HepG2 (cell line): Measurements from ENCODE around the gene OR6B1. TPM values are rescaled to one million over a fixed set of nuclear protein-coding genes. Genes with fewer than 3 reads are reported as not detected.
A peak's percentile ranks its signal among the peaks of the same experiment; 100 is the strongest.

Source experiments
- ATAC-seq: fragments of 200-7000 bp; cut with Tn5 transposase; 3 replicates; pipeline ENCODE4 v1.9.1; 2020; ENCODE audit warnings: mild to moderate bottlenecking, moderate library complexity
- BruUV-seq: library from RNA; stranded (reverse); fragments of 400-500 nt; replicated peaks from 2 replicates; lab custom pipeline; 2021; lab: Mats Ljungman, UMichigan
- CTCF ChIA-PET: fragments of 300-600 bp; formaldehyde crosslinking; extraction: SDS; loops from one replicate; lab custom pipeline; 2021; ENCODE audit warnings: low total read pairs, inconsistent platforms, low intra/inter-chr PET ratio; lab: Yijun Ruan, JAX
- POLR2A ChIA-PET: fragments of 350-600 bp; sonication (Branson Sonifier 250); formaldehyde crosslinking; loops from one replicate; lab custom pipeline; 2020; ENCODE audit warnings: antibody characterized with exemption, inconsistent platforms; lab: Yijun Ruan, JAX
- DNase-seq: peaks from one replicate; pipeline ENCODE4 v3.0.0-alpha.2; 2015; ENCODE audit warnings: low spot score
- FAIRE-seq: peaks from 3 replicates; lab custom pipeline; 2011; peaks lifted over from hg19 to GRCh38; lab: Jason Lieb, UNC
- H2AFZ ChIP-seq: one replicate; pipeline ENCODE4 v1.6.1; 2011; ENCODE audit warnings: low read length, inconsistent platforms
- H3K27ac ChIP-seq: fragments of 300-600 bp; 3 replicates; pipeline ENCODE4 v1.8.0; 2011; ENCODE audit warnings: mixed run types, mild to moderate bottlenecking, mixed read lengths, low read length, inconsistent platforms; ENCODE audit not compliant: insufficient read depth; ENCODE audit errors: extremely low read length
- H3K27me3 ChIP-seq, 2 experiments: fragments of 200-600 bp in 1 of 2; 2 replicates in 1 of 2; 3 replicates in 1 of 2; pipeline versions ENCODE4 v1.6.0 to v1.8.0; 2011; ENCODE audit warnings: low read length in 2 of 2, mild to moderate bottlenecking in 2 of 2, moderate library complexity in 2 of 2, inconsistent platforms in 1 of 2; ENCODE audit not compliant: insufficient read depth in 2 of 2, control insufficient read depth in 1 of 2
- H3K36me3 ChIP-seq, 2 experiments: fragments of 200-600 bp in 1 of 2; replicated peaks in 1 of 2; 2 replicates in 1 of 2; 3 replicates in 1 of 2; pipeline versions ENCODE4 v1.5.1 to v1.8.0; 2011; ENCODE audit warnings: low read length in 2 of 2, inconsistent platforms in 1 of 2; ENCODE audit not compliant: insufficient read depth in 2 of 2, control insufficient read depth in 1 of 2
- H3K4me1 ChIP-seq: 2 replicates; pipeline ENCODE4 v1.5.1; 2012; ENCODE audit warnings: low read length, inconsistent platforms; ENCODE audit not compliant: insufficient read depth
- H3K4me2 ChIP-seq: 2 replicates; pipeline ENCODE4 v1.6.0; 2011; ENCODE audit warnings: low read depth, low read length, inconsistent platforms
- H3K4me3 ChIP-seq, 3 experiments: fragments of 200-600 bp in 1 of 3; sonication (generic), shearing (Covaris generic) in 1 of 3; replicated peaks in 1 of 3; 2 replicates each; pipeline ENCODE4 v1.5.1; 2011 to 2016; ENCODE audit warnings: low read length in 3 of 3, inconsistent platforms in 2 of 3, low read depth in 2 of 3, mild to moderate bottlenecking in 2 of 3, control low read depth in 1 of 3, mixed read lengths in 1 of 3; ENCODE audit not compliant: insufficient read depth in 1 of 3
- H3K79me2 ChIP-seq: one replicate; pipeline ENCODE4 v1.6.1; 2011; ENCODE audit warnings: low read length, inconsistent platforms; ENCODE audit not compliant: insufficient read depth
- H3K9ac ChIP-seq: 2 replicates; pipeline ENCODE4 v1.6.0; 2011; ENCODE audit warnings: mild to moderate bottlenecking, low read depth, low read length, inconsistent platforms; ENCODE audit not compliant: insufficient read depth
- H3K9me3 ChIP-seq: 2 replicates; pipeline ENCODE4 v1.5.1; 2012; ENCODE audit warnings: mild to moderate bottlenecking, low read length
- H4K20me1 ChIP-seq: 2 replicates; pipeline ENCODE4 v1.6.0; 2011; ENCODE audit warnings: inconsistent platforms, mild to moderate bottlenecking, low read length, moderate library complexity; ENCODE audit not compliant: insufficient read depth
- ADNP ChIP-seq: sonication (generic); formaldehyde crosslinking; IDR thresholded peaks from 2 replicates; pipeline ENCODE4 v1.4.0; 2020; ENCODE audit warnings: missing genetic modification reagents
- BRD4 ChIP-seq: sonication (generic); formaldehyde crosslinking; IDR thresholded peaks from 2 replicates; pipeline ENCODE4 v1.4.0; 2020; ENCODE audit warnings: missing genetic modification reagents
- CEBPB ChIP-seq: IDR thresholded peaks from 2 replicates; pipeline ENCODE4 v1.6.1; 2011; ENCODE audit warnings: low read depth, low read length, improper control_type of control experiment, borderline replicate concordance
- CTCF ChIP-seq: sonication (generic); formaldehyde crosslinking; IDR thresholded peaks from 2 replicates; pipeline ENCODE4 v1.5.0; 2020; ENCODE audit warnings: mild to moderate bottlenecking, missing genetic modification reagents, moderate library complexity
- EED ChIP-seq: sonication (generic); formaldehyde crosslinking; IDR thresholded peaks from 2 replicates; pipeline ENCODE4 v1.5.0; 2020; ENCODE audit warnings: mild to moderate bottlenecking, missing genetic modification reagents
- FOXP1 ChIP-seq, 2 experiments: fragments of 450-650 bp in 1 of 2; IDR thresholded peaks; 2 replicates each; pipeline ENCODE4 v1.6.1; 2017 to 2018; ENCODE audit warnings: antibody characterized with exemption in 1 of 2
- MIXL1 ChIP-seq: IDR thresholded peaks from 2 replicates; pipeline ENCODE4 v1.6.1; 2016
- NR2C2 ChIP-seq: sonication (generic); formaldehyde crosslinking; IDR thresholded peaks from 2 replicates; pipeline ENCODE4 v1.4.0; 2020; ENCODE audit warnings: missing genetic modification reagents, mild to moderate bottlenecking, moderate library complexity, borderline replicate concordance
- PRMT3 ChIP-seq: sonication (generic); formaldehyde crosslinking; IDR thresholded peaks from 2 replicates; pipeline ENCODE4 v1.8.1; 2022; ENCODE audit warnings: low read depth, mild to moderate bottlenecking, moderate library complexity, missing genetic modification reagents, borderline replicate concordance
- PRPF4 ChIP-seq: fragments of 200-400 bp; formaldehyde crosslinking; IDR thresholded peaks from 2 replicates; pipeline ENCODE4 v1.6.1; 2016; ENCODE audit warnings: low read length, low read depth; ENCODE audit not compliant: poor library complexity, severe bottlenecking
- RAD21 ChIP-seq: fragments of 450-650 bp; formaldehyde crosslinking; IDR thresholded peaks from 2 replicates; pipeline ENCODE4 v1.5.0; 2020; ENCODE audit warnings: mild to moderate bottlenecking
- SMC3 ChIP-seq: IDR thresholded peaks from 2 replicates; pipeline ENCODE4 v1.6.1; 2011; ENCODE audit warnings: low read length, improper control_type of control experiment
- SRSF9 ChIP-seq: fragments of 200-400 bp; formaldehyde crosslinking; IDR thresholded peaks from 2 replicates; pipeline ENCODE4 v1.6.1; 2018; ENCODE audit warnings: borderline replicate concordance, mild to moderate bottlenecking, low read depth, low read length; ENCODE audit not compliant: insufficient read depth, poor library complexity, severe bottlenecking
- STAG1 ChIP-seq: sonication (generic); formaldehyde crosslinking; IDR thresholded peaks from 2 replicates; pipeline ENCODE4 v1.4.0; 2020; ENCODE audit warnings: missing genetic modification reagents
- ZNF225 ChIP-seq: sonication (generic); formaldehyde crosslinking; IDR thresholded peaks from 2 replicates; pipeline ENCODE4 v1.4.0; 2020; ENCODE audit warnings: mild to moderate bottlenecking, missing genetic modification reagents
- ZNF615 ChIP-seq: sonication (generic); formaldehyde crosslinking; IDR thresholded peaks from 2 replicates; pipeline ENCODE4 v1.5.0; 2020; ENCODE audit warnings: mild to moderate bottlenecking, missing genetic modification reagents, borderline replicate concordance
- WGBS: methylation state at CpG from one replicate; pipeline ENCODE4 v1.1.6; 2017; ENCODE audit warnings: low lambda C conversion rate; 5-methylcytosine and 5-hydroxymethylcytosine counted together
- in situ Hi-C: cut with HindIII; loops from 2 replicates; pipeline ENCODE4 v1.10.0; 2017; ENCODE audit warnings: low pct_unique_long_range_greater_than_20kb; ENCODE audit not compliant: extremely low pct_ligation_motif_present
- intact Hi-C: fragments of 100-400 bp; cut with micrococcal nuclease; formaldehyde crosslinking; loops from one replicate; pipeline ENCODE4 v1.10.0; 2022; ENCODE audit not compliant: unreplicated experiment
- polyA plus RNA-seq, 8 experiments: library from polyadenylated mRNA; depleted of rRNA in 3 of 8; stranded (reverse) in 7 of 8; unstranded in 1 of 8; fragments of >200 nt; fragmentation: Illumina TruSeq in 4 of 8; extraction: Trizol in 4 of 8; gene quantifications; 2 replicates each; pipeline versions ENCODE4 v1.2.1 to v1.2.3, GENCODE V29; 2011 to 2016; ENCODE audit warnings: low read depth in 4 of 8, missing spikeins in 1 of 8, mixed read lengths in 1 of 8; ENCODE audit not compliant: insufficient read depth in 1 of 8
- total RNA-seq, 5 experiments: library from RNA; depleted of rRNA; stranded (reverse); fragments of >200 nt; fragmentation: Illumina TruSeq; extraction: Trizol; gene quantifications; 2 replicates each; pipeline ENCODE4 v1.2.3, GENCODE V29; 2016; ENCODE audit warnings: low read depth in 1 of 5
- TF ChIP-seq, protein P1 (sequence below): sonication (generic); formaldehyde crosslinking; IDR thresholded peaks from 2 replicates; pipeline ENCODE4 v1.4.0; 2020; ENCODE audit warnings: mild to moderate bottlenecking, missing genetic modification reagents

OR6B1 gene
- total and polyA plus RNA-seq, 2 of the 13 experiments (the other 11 are each of a cell fraction or from before 2014, with no cell fraction given) = 0.18 TPM; not detected in 1

GRCh38 chr7:144027070-144027469, 26.9 kb downstream of the OR6B1 start:
- Histone ChIP-seq H3K4me2 (no peak overlapping the region), H2AFZ (no peak overlapping the region), H3K9me3 (no peaks in the 10 kb centered on the region), H4K20me1 (no peaks in the 10 kb centered on the region), H3K9ac (no peak overlapping the region), H3K4me1 (no peaks in the 10 kb centered on the region), H3K4me3 (no peak overlapping the region), H3K27ac (no peak overlapping the region), H3K36me3 (no peaks in the 10 kb centered on the region), H3K79me2 (no peaks in the 10 kb centered on the region), H3K27me3 (no peaks in the 10 kb centered on the region)
- FAIRE-seq (peak; percentile 39), DNase-seq (peak; percentile 9), ATAC-seq (peak; percentile 37; the same call in 1 of the 3 replicates)
- POLR2A ChIA-PET = no interaction called here
- WGBS = 0% methylated on average over 3 of the region's 3 CpGs
- 0 out of 2 replicates have a peak, but pooled peaks have one; percentile 45 for TF ChIP-seq RAD21 (CRISPR knock-in tag)
- peak; percentile 77 for TF ChIP-seq STAG1
- no peak for TF ChIP-seq PRMT3 (CRISPR knock-in tag)
- TF ChIP-seq SMC3 = peak; percentile 61; the same call in 1 of the 2 replicates
- no peak for TF ChIP-seq ADNP
- TF ChIP-seq CTCF (CRISPR knock-in tag) = peak; percentile 54
- no peak for TF ChIP-seq BRD4 (CRISPR knock-in tag)
- BruUV-seq = no TSS peak
- CTCF ChIA-PET = interaction anchor here (1.1 kb wide), 1 partner anchor 125 kb away, joined by 4 read pairs; the partner anchor contains the start of gene TCAF1
- in situ Hi-C loops (no loop called here), intact Hi-C loops (no loop called here)

GRCh38 chr7:144027974-144028373, 27.9 kb downstream of the OR6B1 start:
- no peak overlapping the region for H3K4me3 ChIP-seq
- no TSS peak for BruUV-seq
- ChIA-PET POLR2A (no interaction called here), CTCF (no interaction called here)
- no peaks in the 10 kb centered on the region for H3K27me3 ChIP-seq
- H3K36me3 ChIP-seq = no peaks in the 10 kb centered on the region
- no peak for DNase-seq
- no peaks in the 10 kb centered on the region for H3K79me2 ChIP-seq
- H2AFZ ChIP-seq = no peak overlapping the region
- no peak overlapping the region for H3K4me2 ChIP-seq
- WGBS = 0% methylated on average over 1 of the region's 1 CpG
- H3K27ac ChIP-seq = no peak overlapping the region
- intact Hi-C loops (no loop called here), in situ Hi-C loops (no loop called here)
- H4K20me1 ChIP-seq = no peaks in the 10 kb centered on the region
- ATAC-seq = no peak
- peaks cover 9% of the 10 kb centered on the region; the same call in 1 of the 2 replicates for H3K4me1 ChIP-seq
- H3K9ac ChIP-seq = no peak overlapping the region
- H3K9me3 ChIP-seq = no peaks in the 10 kb centered on the region
- no peak for FAIRE-seq
- no peak for TF ChIP-seq FOXP1 (IDR thresholded peaks at IDR 0.05)
- TF ChIP-seq FOXP1 (CRISPR knock-in tag; IDR thresholded peaks at IDR 0.05) = no peak
- TF ChIP-seq NR2C2 (CRISPR knock-in tag) = no peak
- TF ChIP-seq, protein P1, sequence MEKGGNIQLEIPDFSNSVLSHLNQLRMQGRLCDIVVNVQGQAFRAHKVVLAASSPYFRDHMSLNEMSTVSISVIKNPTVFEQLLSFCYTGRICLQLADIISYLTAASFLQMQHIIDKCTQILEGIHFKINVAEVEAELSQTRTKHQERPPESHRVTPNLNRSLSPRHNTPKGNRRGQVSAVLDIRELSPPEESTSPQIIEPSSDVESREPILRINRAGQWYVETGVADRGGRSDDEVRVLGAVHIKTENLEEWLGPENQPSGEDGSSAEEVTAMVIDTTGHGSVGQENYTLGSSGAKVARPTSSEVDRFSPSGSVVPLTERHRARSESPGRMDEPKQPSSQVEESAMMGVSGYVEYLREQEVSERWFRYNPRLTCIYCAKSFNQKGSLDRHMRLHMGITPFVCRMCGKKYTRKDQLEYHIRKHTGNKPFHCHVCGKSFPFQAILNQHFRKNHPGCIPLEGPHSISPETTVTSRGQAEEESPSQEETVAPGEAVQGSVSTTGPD (CRISPR knock-in tag) = no peak
- no peak for TF ChIP-seq PRPF4
- TF ChIP-seq CEBPB = no peak
- TF ChIP-seq MIXL1 (CRISPR knock-in tag) = no peak
- TF ChIP-seq SRSF9 = no peak
- TF ChIP-seq ZNF225 = no peak
- TF ChIP-seq ZNF615 (CRISPR knock-in tag) = no peak
- no peak for TF ChIP-seq EED (CRISPR knock-in tag)
